OCI-LY7 (cell line): ENCODE results near the gene CBX2. TPM values are rescaled to one million over a fixed set of nuclear protein-coding genes. Genes with fewer than 3 reads are reported as not detected.

Experiments used
- BruUV-seq: library from RNA; stranded (reverse); fragments of 400-500 nt; replicated peaks from 2 replicates; lab custom pipeline; 2021; lab: Mats Ljungman, UMichigan
- CTCF ChIA-PET: fragments of 300-600 bp; sonication (Branson Sonifier 250); formaldehyde crosslinking; loops from one replicate; lab custom pipeline; 2022; ENCODE audit warnings: antibody characterized with exemption; ENCODE audit not compliant: unreplicated experiment; lab: Charles Lee
- POLR2A ChIA-PET: fragments of 300-600 bp; sonication (Branson Sonifier 250); formaldehyde crosslinking; loops from one replicate; lab custom pipeline; 2022; ENCODE audit warnings: antibody characterized with exemption; lab: Charles Lee
- DNase-seq: peaks from one replicate; pipeline ENCODE4 v3.0.0-alpha.2; 2015; ENCODE audit warnings: low spot score
- H2AFZ ChIP-seq: fragments of 200-600 bp; sonication (generic), shearing (Covaris generic); 2 replicates; pipeline ENCODE4 v1.6.1; 2014; ENCODE audit warnings: mild to moderate bottlenecking, antibody characterized with exemption, low read length, moderate library complexity
- H3K27ac ChIP-seq: fragments of 200-600 bp; sonication (generic); 2 replicates; pipeline ENCODE4 v1.5.1; 2014; ENCODE audit warnings: mixed run types, low read depth, mild to moderate bottlenecking, moderate library complexity, low read length, inconsistent platforms; ENCODE audit not compliant: poor library complexity, severe bottlenecking
- H3K36me3 ChIP-seq: fragments of 200-600 bp; sonication (generic); 2 replicates; pipeline ENCODE4 v1.6.1; 2014; ENCODE audit warnings: mild to moderate bottlenecking, antibody characterized with exemption, low read length, moderate library complexity, mixed read lengths; ENCODE audit not compliant: insufficient read depth
- H3K4me1 ChIP-seq: fragments of 200-600 bp; sonication (generic); 2 replicates; pipeline ENCODE4 v1.5.1; 2014; ENCODE audit warnings: mild to moderate bottlenecking, low read length; ENCODE audit not compliant: insufficient read depth, poor library complexity, severe bottlenecking
- H3K4me2 ChIP-seq: fragments of 200-600 bp; sonication (generic); 2 replicates; pipeline ENCODE4 v1.6.1; 2014; ENCODE audit warnings: mild to moderate bottlenecking, low read length
- H3K4me3 ChIP-seq: fragments of 200-600 bp; sonication (generic); 2 replicates; pipeline ENCODE4 v1.5.1; 2014; ENCODE audit warnings: mild to moderate bottlenecking, low read depth, low read length; ENCODE audit not compliant: poor library complexity, severe bottlenecking
- H3K79me2 ChIP-seq: fragments of 200-600 bp; sonication (generic); 2 replicates; pipeline ENCODE4 v1.6.1; 2016; ENCODE audit warnings: low read depth, mild to moderate bottlenecking, low read length, moderate library complexity, mixed read lengths; ENCODE audit not compliant: insufficient read depth
- H3K9me2 ChIP-seq: fragments of 200-600 bp; sonication (generic); 2 replicates; pipeline ENCODE4 v1.6.1; 2016; ENCODE audit warnings: mild to moderate bottlenecking, low read length, mixed read lengths; ENCODE audit not compliant: insufficient read depth
- H3K9me3 ChIP-seq: fragments of 200-600 bp; sonication (generic); 2 replicates; pipeline ENCODE4 v1.6.1; 2014; ENCODE audit warnings: mild to moderate bottlenecking, mixed run types, low read length, mixed read lengths
- H4K20me1 ChIP-seq: fragments of 200-600 bp; sonication (generic); 2 replicates; pipeline ENCODE4 v1.6.1; 2014; ENCODE audit warnings: mild to moderate bottlenecking, antibody characterized with exemption, low read length, moderate library complexity, mixed read lengths; ENCODE audit not compliant: insufficient read depth
- EZH2phosphoT487 ChIP-seq: fragments of 200-600 bp; sonication (generic); IDR thresholded peaks from 2 replicates; pipeline ENCODE4 v1.6.1; 2018; ENCODE audit warnings: low read depth, borderline replicate concordance, mild to moderate bottlenecking, mixed run types, antibody characterized with exemption, low read length, moderate library complexity, mixed read lengths
- intact Hi-C: fragments of 100-400 bp; cut with micrococcal nuclease; formaldehyde crosslinking; loops from one replicate; pipeline ENCODE4 v1.10.0; 2022; ENCODE audit not compliant: unreplicated experiment
- total RNA-seq, 2 experiments: library from RNA; depleted of rRNA in 1 of 2; stranded (reverse); fragments of >200 nt in 1 of 2; shearing (Covaris generic) in 1 of 2; gene quantifications; 2 replicates each; pipeline ENCODE4 v1.2.3, GENCODE V29; 2014 to 2022
- TF ChIP-seq, protein P1 (sequence below): fragments of 200-600 bp; sonication (generic); conservative IDR thresholded peaks from 2 replicates; pipeline ENCODE4 v1.5.1; 2014; ENCODE audit warnings: mild to moderate bottlenecking, antibody characterized with exemption, low read length, moderate library complexity, mixed read lengths

CBX2 gene
- total RNA-seq, 2 experiments from 2014 or later: 27.9 to 29.9 TPM

GRCh38 chr17:79790805-79791734 is 13.1 kb downstream of the CBX2 start:
- Histone ChIP-seq H2AFZ (no peak overlapping the region), H3K79me2 (peaks cover 4% of the 10 kb centered on the region; the same call in 1 of the 2 replicates), H3K4me2 (no peak overlapping the region), H3K9me2 (no peaks in the 10 kb centered on the region), H3K36me3 (peaks cover 8% of the 10 kb centered on the region), H3K4me3 (no peak overlapping the region), H3K9me3 (no peaks in the 10 kb centered on the region), H4K20me1 (no peaks in the 10 kb centered on the region), H3K27ac (no peak overlapping the region), H3K4me1 (peaks cover 15% of the 10 kb centered on the region)
- ChIA-PET POLR2A (no interaction called here), CTCF (no interaction called here)
- BruUV-seq: no TSS peak
- no peak for DNase-seq
- intact Hi-C loops: no loop called here
- peak; percentile 91; the same call in 1 of the 2 replicates for TF ChIP-seq EZH2phosphoT487
- TF ChIP-seq, protein P1, sequence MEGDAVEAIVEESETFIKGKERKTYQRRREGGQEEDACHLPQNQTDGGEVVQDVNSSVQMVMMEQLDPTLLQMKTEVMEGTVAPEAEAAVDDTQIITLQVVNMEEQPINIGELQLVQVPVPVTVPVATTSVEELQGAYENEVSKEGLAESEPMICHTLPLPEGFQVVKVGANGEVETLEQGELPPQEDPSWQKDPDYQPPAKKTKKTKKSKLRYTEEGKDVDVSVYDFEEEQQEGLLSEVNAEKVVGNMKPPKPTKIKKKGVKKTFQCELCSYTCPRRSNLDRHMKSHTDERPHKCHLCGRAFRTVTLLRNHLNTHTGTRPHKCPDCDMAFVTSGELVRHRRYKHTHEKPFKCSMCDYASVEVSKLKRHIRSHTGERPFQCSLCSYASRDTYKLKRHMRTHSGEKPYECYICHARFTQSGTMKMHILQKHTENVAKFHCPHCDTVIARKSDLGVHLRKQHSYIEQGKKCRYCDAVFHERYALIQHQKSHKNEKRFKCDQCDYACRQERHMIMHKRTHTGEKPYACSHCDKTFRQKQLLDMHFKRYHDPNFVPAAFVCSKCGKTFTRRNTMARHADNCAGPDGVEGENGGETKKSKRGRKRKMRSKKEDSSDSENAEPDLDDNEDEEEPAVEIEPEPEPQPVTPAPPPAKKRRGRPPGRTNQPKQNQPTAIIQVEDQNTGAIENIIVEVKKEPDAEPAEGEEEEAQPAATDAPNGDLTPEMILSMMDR: no peak

DNA sequence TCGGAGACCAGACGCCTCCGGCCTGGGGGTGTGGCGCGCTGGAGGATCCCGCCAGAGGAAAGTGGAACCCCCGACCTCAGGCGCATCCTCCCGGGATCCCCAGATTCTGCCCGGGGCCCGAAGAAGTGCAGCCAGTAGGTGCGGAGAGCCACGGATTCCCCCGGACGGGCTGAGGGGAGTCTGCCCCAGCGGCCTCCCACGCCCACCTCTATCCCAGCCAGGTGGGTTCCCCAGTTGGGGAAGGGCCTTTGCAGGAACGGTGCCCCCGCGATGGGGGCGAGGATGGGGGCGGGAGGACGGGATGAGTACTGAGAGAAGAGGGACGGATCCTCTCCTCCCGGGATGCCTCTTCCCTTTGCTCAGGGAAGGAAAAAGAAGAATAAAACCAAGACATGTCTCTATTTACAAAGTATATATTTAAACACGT is 13.8 kb downstream of the CBX2 start:
- intact Hi-C loops: no loop called here

More for the DNA sequence above, 13.8 kb downstream of the CBX2 start:
- Histone ChIP-seq H3K9me2 (no peaks in the 10 kb centered on the region), H3K4me3 (no peak overlapping the region), H3K9me3 (no peaks in the 10 kb centered on the region), H3K4me1 (peaks cover 16% of the 10 kb centered on the region), H3K4me2 (no peak overlapping the region), H4K20me1 (no peaks in the 10 kb centered on the region), H3K36me3 (peaks cover 8% of the 10 kb centered on the region), H2AFZ (no peak overlapping the region), H3K79me2 (peaks cover 9% of the 10 kb centered on the region; the same call in 1 of the 2 replicates), H3K27ac (no peak overlapping the region)
- BruUV-seq: no TSS peak
- DNase-seq: no peak
- POLR2A ChIA-PET: no interaction called here
- CTCF ChIA-PET: no interaction called here
- TF ChIP-seq, protein P1: no peak
- peak; percentile 59; the same call in 1 of the 2 replicates for TF ChIP-seq EZH2phosphoT487
